ENCODE data around the gene TMEM174. TPM values are rescaled to one million over a fixed set of nuclear protein-coding genes. Genes with fewer than 3 reads are reported as not detected.

Gene TMEM174
- total RNA-seq, 1 donor from 2014 or later, result not detected

- H3K4me2 ChIP-seq, result no peak overlapping the region
- H3K79me2 ChIP-seq (ENCODE audit: low read depth), result no peaks in the 10 kb centered on the region
- H3K9ac ChIP-seq, result no peak overlapping the region
- H3K36me3 ChIP-seq, result no peaks in the 10 kb centered on the region
- H3K27ac ChIP-seq, result no peak overlapping the region
- DNase-seq (ENCODE audit: low spot score), result peak; percentile 56
- H3K27me3 ChIP-seq, result no peaks in the 10 kb centered on the region
- H3K9me3 ChIP-seq (ENCODE audit: low read depth), result no peaks in the 10 kb centered on the region
- H4K20me1 ChIP-seq (ENCODE audit: low read depth), result no peaks in the 10 kb centered on the region
- no peaks in the 10 kb centered on the region for H3F3A ChIP-seq (ENCODE audit: low read depth)
- H3K36me3 Mint-ChIP-seq, result no peaks in the 10 kb centered on the region
- no peak overlapping the region for H3K27ac Mint-ChIP-seq
- H3K9me3 Mint-ChIP-seq, result no peaks in the 10 kb centered on the region
- peaks cover 3% of the 10 kb centered on the region for H3K4me1 Mint-ChIP-seq
- peaks cover 3% of the 10 kb centered on the region for H3K27me3 Mint-ChIP-seq (ENCODE audit: insufficient read depth, low read depth)
- H3K4me1 ChIP-seq, result no peaks in the 10 kb centered on the region
- H3K4me3 ChIP-seq, result no peak overlapping the region
- H2AFZ ChIP-seq (replicated peaks), result no peak overlapping the region
- TF ChIP-seq CTCF (IDR thresholded peaks at IDR 0.05), result peak; percentile 49
- no peak for TF ChIP-seq EZH2 (IDR thresholded peaks at IDR 0.05)
- no peak for TF ChIP-seq EZH2phosphoT487 (IDR thresholded peaks at IDR 0.05)
- H3K4me3 Mint-ChIP-seq, result no peak overlapping the region
Observed at GRCh38 chr5:73135429-73136054, 37.5 kb upstream of the TMEM174 start.

- Mint-ChIP-seq H3K4me1 (peaks cover 3% of the 10 kb centered on the region), H3K9me3 (no peaks in the 10 kb centered on the region), H3K27me3 (ENCODE audit: insufficient read depth, low read depth) (peaks cover 3% of the 10 kb centered on the region), H3K4me3 (no peak overlapping the region), H3K36me3 (no peaks in the 10 kb centered on the region), H3K27ac (no peak overlapping the region)
- Histone ChIP-seq H3K4me1 (no peaks in the 10 kb centered on the region), H3K9me3 (ENCODE audit: low read depth) (no peaks in the 10 kb centered on the region), H3K4me2 (no peak overlapping the region), H4K20me1 (ENCODE audit: low read depth) (no peaks in the 10 kb centered on the region), H3K36me3 (no peaks in the 10 kb centered on the region), H3K79me2 (ENCODE audit: low read depth) (no peaks in the 10 kb centered on the region), H3K9ac (no peak overlapping the region), H3K27ac (no peak overlapping the region), H3F3A (ENCODE audit: low read depth) (no peaks in the 10 kb centered on the region), H2AFZ (replicated peaks) (no peak overlapping the region), H3K27me3 (no peaks in the 10 kb centered on the region), H3K4me3 (no peak overlapping the region)
- no peak for TF ChIP-seq EZH2phosphoT487 (IDR thresholded peaks at IDR 0.05)
- DNase-seq (ENCODE audit: low spot score), result peak; percentile 44
Observed at GRCh38 chr5:73136055-73136562, 36.9 kb upstream of the TMEM174 start.

- no peak overlapping the region for H3K27ac Mint-ChIP-seq
- Histone ChIP-seq H3K9ac (no peak overlapping the region), H3K36me3 (no peaks in the 10 kb centered on the region), H3K27ac (no peak overlapping the region), H3K4me1 (no peaks in the 10 kb centered on the region), H3F3A (ENCODE audit: low read depth) (no peaks in the 10 kb centered on the region), H2AFZ (replicated peaks) (no peak overlapping the region), H3K27me3 (no peaks in the 10 kb centered on the region), H3K4me3 (no peak overlapping the region), H3K79me2 (ENCODE audit: low read depth) (no peaks in the 10 kb centered on the region), H3K9me3 (ENCODE audit: low read depth) (no peaks in the 10 kb centered on the region), H3K4me2 (no peak overlapping the region), H4K20me1 (ENCODE audit: low read depth) (no peaks in the 10 kb centered on the region)
- DNase-seq (ENCODE audit: low spot score), result no peak
- peaks cover 3% of the 10 kb centered on the region for H3K27me3 Mint-ChIP-seq (ENCODE audit: insufficient read depth, low read depth)
- TF ChIP-seq CTCF (IDR thresholded peaks at IDR 0.05) (no peak), EZH2phosphoT487 (IDR thresholded peaks at IDR 0.05) (no peak), EZH2 (IDR thresholded peaks at IDR 0.05) (no peak)
- H3K36me3 Mint-ChIP-seq, result no peaks in the 10 kb centered on the region
- H3K9me3 Mint-ChIP-seq, result no peaks in the 10 kb centered on the region
- H3K4me3 Mint-ChIP-seq, result no peak overlapping the region
- H3K4me1 Mint-ChIP-seq, result peaks cover 3% of the 10 kb centered on the region
Observed at GRCh38 chr5:73137563-73138530, 35.1 kb upstream of the TMEM174 start.
